HG03571 (cell line): ENCODE data around the gene MLXIPL.
"Not testable (repeated sequence)": the region's sequence is repeated elsewhere in the genome, so short reads cannot be mapped to it uniquely, and the experiment has no call there.

Source experiments
- ATAC-seq: cut with Tn5 transposase; IDR thresholded peaks from one replicate; pipeline ENCODE4 v1.9.1; 2021; ENCODE audit not compliant: unreplicated experiment

Gene MLXIPL

GRCh38 chr7:73613954-73614735, 10.2 kb downstream of the MLXIPL start:
- no peak for ATAC-seq

- no peak for ATAC-seq
Observed at GRCh38 chr7:73612598-73613269, 11.6 kb downstream of the MLXIPL start.

GRCh38 chr7:73611017-73611555, 13.2 kb downstream of the MLXIPL start:
- no peak for ATAC-seq

- ATAC-seq: no peak
Observed at GRCh38 chr7:73610105-73610504, 14.2 kb downstream of the MLXIPL start.

GRCh38 chr7:73607692-73607983, 16.7 kb downstream of the MLXIPL start:
- not testable (repeated sequence) for ATAC-seq

- ATAC-seq: no peak
Observed at GRCh38 chr7:73606801-73607691, 17.3 kb downstream of the MLXIPL start.

GRCh38 chr7:73605601-73606220, 18.6 kb downstream of the MLXIPL start:
- ATAC-seq: no peak

GRCh38 chr7:73602721-73603651, 21.3 kb downstream of the MLXIPL start:
- no peak for ATAC-seq

GRCh38 chr7:73599916-73600315, 24.4 kb downstream of the MLXIPL start:
- no peak for ATAC-seq

- no peak for ATAC-seq
Observed at GRCh38 chr7:73599151-73599882, 25.0 kb downstream of the MLXIPL start.

GRCh38 chr7:73597978-73598782, 26.1 kb downstream of the MLXIPL start:
- ATAC-seq: no peak

- no peak for ATAC-seq
Observed at GRCh38 chr7:73596191-73597065, 27.9 kb downstream of the MLXIPL start.

- no peak for ATAC-seq
Observed at GRCh38 chr7:73595358-73595757, 29.0 kb downstream of the MLXIPL start.

- ATAC-seq: no peak
Observed at GRCh38 chr7:73593207-73594045, 30.9 kb downstream of the MLXIPL start.

- no peak for ATAC-seq
Observed at GRCh38 chr7:73586911-73587310, 37.4 kb downstream of the MLXIPL start.

- no peak for ATAC-seq
Observed at GRCh38 chr7:73585196-73585595, 39.1 kb downstream of the MLXIPL start.
